Gastroesophageal sphincter (tissue), 4 donors: ENCODE results near the gene SPRYD3. TPM values are rescaled to one million over a fixed set of nuclear protein-coding genes. Genes with fewer than 3 reads are reported as not detected.

Experiments
- ATAC-seq: fragments of 150-250 bp; one replicate; pipeline ENCODE4 v1.9.1; 2016; ENCODE audit warnings: mild to moderate bottlenecking, moderate library complexity
- H3K27ac ChIP-seq, 4 donors: fragments of 200-600 bp; sonication (generic) in 3 of 4; 1 replicate in 3 of 4; 2 replicates in 1 of 4; pipeline ENCODE4 v1.5.1; 2016 to 2019
- H3K27me3 ChIP-seq: fragments of 200-600 bp; sonication (generic); one replicate; pipeline ENCODE4 v1.5.1; 2019
- H3K36me3 ChIP-seq, 2 donors: fragments of 200-600 bp; sonication (generic); one replicate each; pipeline ENCODE4 v1.5.1; 2019; ENCODE audit warnings: control low read depth in 1 of 2
- H3K4me1 ChIP-seq, 3 donors: fragments of 200-600 bp; sonication (generic); 1 replicate in 2 of 3; 2 replicates in 1 of 3; pipeline ENCODE4 v1.5.1; 2016 to 2019; ENCODE audit warnings: control low read depth in 2 of 3
- H3K4me3 ChIP-seq, 2 donors: fragments of 200-600 bp; sonication (generic); one replicate each; pipeline ENCODE4 v1.5.1; 2019; ENCODE audit warnings: mild to moderate bottlenecking in 1 of 2, moderate library complexity in 1 of 2
- H3K9me3 ChIP-seq, 3 donors: fragments of 200-600 bp; sonication (generic); one replicate each; pipeline ENCODE4 v1.5.1; 2017 to 2019; ENCODE audit warnings: control low read depth in 2 of 3
- CTCF ChIP-seq, 4 experiments: fragments of 200-600 bp in 2 of 4; fragments of 450-650 bp in 2 of 4; sonication (generic) in 1 of 4; IDR thresholded peaks; one replicate each; pipeline ENCODE4 v1.5.1; 2017 to 2019; ENCODE audit warnings: antibody characterized with exemption in 4 of 4, mild to moderate bottlenecking in 2 of 4, moderate library complexity in 2 of 4
- EP300 ChIP-seq: sonication (generic); formaldehyde crosslinking; IDR thresholded peaks from one replicate; pipeline ENCODE4 v1.6.1; 2017; ENCODE audit warnings: antibody characterized with exemption, mild to moderate bottlenecking
- POLR2A ChIP-seq, 2 donors: fragments of 450-650 bp; IDR thresholded peaks; one replicate each; pipeline ENCODE4 v1.6.1; 2017; ENCODE audit warnings: antibody characterized with exemption in 2 of 2, mild to moderate bottlenecking in 2 of 2, moderate library complexity in 1 of 2
- POLR2AphosphoS5 ChIP-seq: sonication (generic); formaldehyde crosslinking; IDR thresholded peaks from one replicate; pipeline ENCODE4 v1.6.1; 2017; ENCODE audit warnings: antibody characterized with exemption
- WGBS, 2 donors: methylation state at CpG; one replicate each; pipeline ENCODE4 v1.1.5; 2018; ENCODE audit warnings: low coverage in 1 of 2; 5-methylcytosine and 5-hydroxymethylcytosine counted together
- total RNA-seq, 4 donors: library from RNA; depleted of rRNA; stranded (reverse); fragments of >200 nt; gene quantifications; one replicate each; pipeline ENCODE4 v1.1.0, GENCODE V29; 2016

Gene SPRYD3
- total RNA-seq, 4 donors from 2014 or later, result 79.1 to 137 (median 110) TPM

DNA sequence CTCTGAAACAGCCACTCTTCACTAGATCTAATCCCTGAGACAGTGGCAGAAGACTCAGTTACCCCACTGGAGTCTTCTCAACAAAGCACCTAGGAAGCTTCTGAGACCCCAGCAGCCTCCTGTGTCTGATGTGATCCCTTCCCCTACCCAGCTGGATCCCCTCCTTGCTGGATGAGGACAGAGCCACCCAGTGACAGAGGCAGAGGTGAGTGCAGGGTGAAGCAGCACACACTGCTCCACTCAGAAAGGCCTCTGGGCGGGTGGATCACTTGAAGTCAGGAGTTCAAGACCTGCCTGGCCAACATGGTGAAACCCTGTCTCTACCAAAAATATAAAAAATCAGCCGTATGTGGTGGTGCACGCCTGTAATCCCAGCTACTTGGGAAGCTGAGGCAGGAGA, 2.7 kb downstream of the SPRYD3 start:
- WGBS, 2 donors, result 100% methylated on average over 1 to 2 of the region's 3 CpGs

GRCh38 chr12:53074999-53075370, 4.2 kb downstream of the SPRYD3 start:
- no peaks in the 10 kb centered on the region for H3K9me3 ChIP-seq
- H3K27me3 ChIP-seq, result no peaks in the 10 kb centered on the region
- H3K4me3 ChIP-seq, result no peak overlapping the region
- peaks cover 0 to 52% of the 10 kb centered on the region in 2 donors for H3K36me3 ChIP-seq
- H3K27ac ChIP-seq, result peak overlapping the region; percentile 64 to 95 (median 84)
- TF ChIP-seq CTCF (IDR thresholded peaks at IDR 0.05), result no peak
- TF ChIP-seq EP300, result no peak
- no peak for TF ChIP-seq POLR2AphosphoS5
- TF ChIP-seq POLR2A (IDR thresholded peaks at IDR 0.05), result no peak
- 88% methylated on average over 2 of the region's 3 CpGs; no CpG with 5 or more reads in 1 of the 2 donors for WGBS, 2 donors
- no peak for ATAC-seq
- H3K4me1 ChIP-seq, result peaks cover 20 to 92% (median 64%) of the 10 kb centered on the region in 3 donors

More for the DNA sequence above, 2.7 kb downstream of the SPRYD3 start:
- no peak for TF ChIP-seq POLR2AphosphoS5
- no peak for TF ChIP-seq EP300
- no peak for TF ChIP-seq CTCF (IDR thresholded peaks at IDR 0.05)
- no peak for TF ChIP-seq POLR2A (IDR thresholded peaks at IDR 0.05)
- H3K4me3 ChIP-seq, result no peak overlapping the region
- peak overlapping the region in 3 of 4 donors; percentile 82 to 95 (median 85) for H3K27ac ChIP-seq
- no peaks in the 10 kb centered on the region for H3K27me3 ChIP-seq
- no peak for ATAC-seq
- peaks cover 14 to 89% (median 57%) of the 10 kb centered on the region in 3 donors for H3K4me1 ChIP-seq
- H3K9me3 ChIP-seq, result no peaks in the 10 kb centered on the region
- H3K36me3 ChIP-seq, result peaks cover 0 to 42% of the 10 kb centered on the region in 2 donors

DNA sequence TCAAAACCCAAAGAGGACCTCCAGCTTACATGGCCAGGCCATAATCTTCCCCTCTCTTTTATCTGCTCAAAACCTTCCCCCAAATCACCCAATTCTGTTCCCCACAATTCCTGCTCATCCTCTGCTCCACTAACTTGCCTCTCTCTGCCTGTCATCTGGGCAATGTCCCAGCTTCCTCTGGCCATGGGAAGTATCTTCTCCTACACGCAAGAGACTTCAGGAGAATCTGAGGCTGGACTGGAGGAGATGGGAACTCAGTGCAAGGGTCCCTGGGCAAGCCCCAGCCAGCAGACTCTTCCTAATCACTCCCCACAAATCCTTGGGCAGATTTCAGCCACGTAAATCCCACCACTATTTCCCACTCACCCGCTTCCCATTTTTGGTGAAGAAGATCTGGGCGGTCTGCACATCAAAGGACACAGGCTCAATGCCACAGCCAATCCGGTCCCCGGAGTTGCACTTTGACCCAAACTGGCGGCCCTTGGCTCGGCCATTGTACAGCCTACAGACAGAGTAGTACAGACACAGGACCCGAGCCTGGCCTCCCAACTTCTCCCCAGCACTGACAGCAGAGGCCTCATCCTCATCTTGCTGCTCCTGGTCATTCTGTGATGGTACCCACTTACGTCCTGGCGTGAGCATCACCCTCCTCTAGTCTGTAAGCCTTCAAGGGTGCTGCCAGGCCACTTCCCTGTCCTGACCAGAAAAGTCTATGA, 4.7 kb downstream of the SPRYD3 start:
- peak overlapping the region; percentile 64 to 95 (median 84) for H3K27ac ChIP-seq
- H3K4me3 ChIP-seq, result no peak overlapping the region
- H3K9me3 ChIP-seq, result no peaks in the 10 kb centered on the region
- no peak for ATAC-seq
- H3K36me3 ChIP-seq, result peaks cover 0 to 58% of the 10 kb centered on the region in 2 donors
- TF ChIP-seq POLR2A (IDR thresholded peaks at IDR 0.05), result no peak
- TF ChIP-seq CTCF (IDR thresholded peaks at IDR 0.05), result no peak
- 67 to 91% methylated on average over 1 to 3 of the region's 11 CpGs for whole genome bisulfite sequencing, 2 donors
- no peaks in the 10 kb centered on the region for H3K27me3 ChIP-seq
- peaks cover 20 to 95% (median 67%) of the 10 kb centered on the region in 3 donors for H3K4me1 ChIP-seq

GRCh38 chr12:53073881-53074280, 5.3 kb downstream of the SPRYD3 start:
- WGBS, 2 donors, result 21 to 25% methylated on average over 6 of the region's 6 CpGs
- Histone ChIP-seq H3K27ac (peak overlapping the region; percentile 64 to 95 (median 84)), H3K9me3 (no peaks in the 10 kb centered on the region), H3K27me3 (no peaks in the 10 kb centered on the region), H3K36me3 (peaks cover 0 to 63% of the 10 kb centered on the region in 2 donors), H3K4me1 (peaks cover 20 to 100% (median 72%) of the 10 kb centered on the region in 3 donors), H3K4me3 (no peak overlapping the region)
- TF ChIP-seq CTCF (IDR thresholded peaks at IDR 0.05), result no peak
- TF ChIP-seq POLR2AphosphoS5, result peak; percentile 39
- TF ChIP-seq POLR2A (IDR thresholded peaks at IDR 0.05), result no peak
- no peak for TF ChIP-seq EP300
- peak; percentile 73 for ATAC-seq
